Omental fat pad (tissue), 4 donors: ENCODE measurements around the gene GATC. TPM values are rescaled to one million over a fixed set of nuclear protein-coding genes. Genes with fewer than 3 reads are reported as not detected.
"Not testable (repeated sequence)": the region's sequence is repeated elsewhere in the genome, so short reads cannot be mapped to it uniquely, and the experiment has no call there.

Experiments used
- ATAC-seq: fragments of 150-250 bp; one replicate; pipeline ENCODE4 v1.9.1; 2016; ENCODE audit warnings: mild to moderate bottlenecking, moderate library complexity; ENCODE audit not compliant: low FRiP score
- DNase-seq: peaks from one replicate; pipeline ENCODE4 v3.0.0-alpha.2; 2019; ENCODE audit warnings: low spot score
- total RNA-seq, 4 donors: library from RNA; depleted of rRNA; stranded (reverse); fragments of >200 nt; gene quantifications; one replicate each; pipeline ENCODE4 v1.1.0, GENCODE V29; 2016
- TF ChIP-seq, protein P1 (sequence below), 3 donors: fragments of 450-650 bp; IDR thresholded peaks; one replicate each; pipeline ENCODE4 v1.5.1; 2016 to 2017; ENCODE audit warnings: antibody characterized with exemption in 3 of 3, mild to moderate bottlenecking in 3 of 3, moderate library complexity in 2 of 3

GATC gene
- total RNA-seq, 4 donors from 2014 or later = 22.8 to 30.7 (median 24.2) TPM

DNA sequence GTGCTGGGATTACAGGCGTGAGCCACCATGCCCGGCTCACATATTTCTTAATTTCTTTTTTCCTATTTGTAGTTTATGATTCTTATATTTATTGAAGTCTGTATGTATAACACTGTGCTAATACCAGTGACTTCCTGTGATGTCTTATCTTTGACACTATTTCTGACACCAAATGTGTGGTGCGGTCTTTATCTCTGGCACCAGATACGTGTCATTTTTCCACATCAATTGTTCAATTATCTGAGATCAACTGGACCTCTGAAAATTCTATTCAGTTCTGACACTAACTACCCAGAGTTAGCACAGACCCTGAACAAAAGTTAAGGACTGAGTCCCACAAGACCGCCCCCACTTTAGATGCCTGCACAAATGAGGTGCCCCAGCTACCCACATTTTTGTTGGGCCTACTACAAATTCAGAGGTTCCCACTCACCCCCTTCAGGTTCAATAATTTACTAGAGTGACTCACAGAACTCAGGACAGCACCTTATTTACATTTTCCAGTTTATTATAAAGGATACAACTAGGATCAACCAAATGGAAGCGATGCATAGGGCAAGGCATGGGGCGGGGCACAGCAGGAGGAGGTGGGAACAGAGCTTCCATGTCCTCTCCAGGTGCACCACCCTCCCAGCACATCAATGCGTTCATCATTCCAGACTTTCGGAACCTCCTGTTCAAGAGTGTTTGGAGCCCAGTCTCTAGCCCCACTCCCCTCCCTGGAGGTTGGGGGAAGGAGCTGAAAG, 35.0 kb downstream of the GATC start:
- no peak for DNase-seq
- ATAC-seq = no peak
- TF ChIP-seq, protein P1, sequence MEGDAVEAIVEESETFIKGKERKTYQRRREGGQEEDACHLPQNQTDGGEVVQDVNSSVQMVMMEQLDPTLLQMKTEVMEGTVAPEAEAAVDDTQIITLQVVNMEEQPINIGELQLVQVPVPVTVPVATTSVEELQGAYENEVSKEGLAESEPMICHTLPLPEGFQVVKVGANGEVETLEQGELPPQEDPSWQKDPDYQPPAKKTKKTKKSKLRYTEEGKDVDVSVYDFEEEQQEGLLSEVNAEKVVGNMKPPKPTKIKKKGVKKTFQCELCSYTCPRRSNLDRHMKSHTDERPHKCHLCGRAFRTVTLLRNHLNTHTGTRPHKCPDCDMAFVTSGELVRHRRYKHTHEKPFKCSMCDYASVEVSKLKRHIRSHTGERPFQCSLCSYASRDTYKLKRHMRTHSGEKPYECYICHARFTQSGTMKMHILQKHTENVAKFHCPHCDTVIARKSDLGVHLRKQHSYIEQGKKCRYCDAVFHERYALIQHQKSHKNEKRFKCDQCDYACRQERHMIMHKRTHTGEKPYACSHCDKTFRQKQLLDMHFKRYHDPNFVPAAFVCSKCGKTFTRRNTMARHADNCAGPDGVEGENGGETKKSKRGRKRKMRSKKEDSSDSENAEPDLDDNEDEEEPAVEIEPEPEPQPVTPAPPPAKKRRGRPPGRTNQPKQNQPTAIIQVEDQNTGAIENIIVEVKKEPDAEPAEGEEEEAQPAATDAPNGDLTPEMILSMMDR (IDR thresholded peaks at IDR 0.05) = no peak

- DNase-seq = no peak
- no peak for ATAC-seq
- TF ChIP-seq, protein P1 (IDR thresholded peaks at IDR 0.05) = no peak
Observed at GRCh38 chr12:120483621-120484020, 37.4 kb downstream of the GATC start.

DNA sequence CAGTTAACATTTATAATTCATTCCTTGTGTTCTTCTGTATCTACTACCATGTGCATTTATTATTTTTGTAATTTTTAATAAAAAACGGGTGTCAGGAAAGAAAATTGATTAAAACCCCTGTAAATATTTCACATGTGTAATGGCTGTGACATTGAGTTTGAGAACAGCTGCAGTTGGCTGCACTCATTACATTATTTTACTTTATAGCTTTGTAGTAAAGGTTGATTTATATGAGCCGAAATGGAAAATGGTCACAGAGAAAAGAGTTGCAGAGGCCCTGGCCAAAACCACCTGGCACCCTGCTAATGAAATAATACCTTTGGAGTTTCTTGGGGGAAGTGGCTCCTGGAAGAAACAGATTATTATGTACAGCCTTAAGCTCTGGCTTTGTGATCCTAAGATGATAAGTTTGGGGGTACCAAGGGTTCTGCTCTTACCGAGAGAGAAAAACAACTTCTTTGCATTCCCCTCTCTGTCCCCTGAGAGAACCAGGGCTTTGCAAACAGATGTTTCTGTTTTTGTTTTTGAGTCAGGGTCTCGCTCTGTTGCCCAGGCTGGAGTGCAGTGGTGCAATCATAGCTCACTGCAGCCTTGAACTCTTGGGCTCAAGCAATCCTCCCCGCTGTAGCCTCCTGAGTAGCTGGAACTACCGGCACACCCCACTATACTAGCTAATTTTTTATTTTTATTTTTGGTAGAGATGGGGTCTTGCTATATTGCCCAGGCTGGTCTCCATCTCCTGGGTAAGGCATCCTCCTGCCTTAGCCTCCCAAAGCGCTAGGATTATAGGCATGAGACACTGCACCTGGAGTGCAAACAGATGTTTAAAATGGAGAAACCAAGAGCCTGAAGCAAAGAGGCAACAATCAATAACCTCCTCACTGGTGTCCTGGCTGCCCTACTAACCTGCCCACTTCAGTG, 40.0 kb downstream of the GATC start:
- DNase-seq (no peak), ATAC-seq (no peak)
- TF ChIP-seq, protein P1 (IDR thresholded peaks at IDR 0.05) = no peak

DNA sequence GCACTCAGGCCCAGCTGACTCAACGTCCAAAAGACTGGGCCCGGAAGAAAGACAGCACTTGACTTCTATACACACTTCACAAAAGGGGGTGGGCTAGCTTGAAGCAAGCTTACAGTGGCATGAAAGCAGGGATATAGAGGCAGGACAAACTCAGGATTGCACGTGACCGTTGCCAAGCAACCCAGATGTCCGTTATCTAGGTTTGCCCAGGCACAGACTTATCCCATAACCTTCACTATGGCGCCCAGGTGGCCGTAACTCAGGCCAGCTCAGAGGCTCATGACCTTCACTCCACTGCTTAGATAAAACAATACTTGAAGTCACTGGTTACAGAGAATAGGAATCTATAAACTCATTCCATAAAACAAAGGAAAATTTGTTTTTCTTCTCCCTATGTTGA, 41.3 kb downstream of the GATC start:
- DNase-seq, ATAC-seq: not testable (repeated sequence)

DNA sequence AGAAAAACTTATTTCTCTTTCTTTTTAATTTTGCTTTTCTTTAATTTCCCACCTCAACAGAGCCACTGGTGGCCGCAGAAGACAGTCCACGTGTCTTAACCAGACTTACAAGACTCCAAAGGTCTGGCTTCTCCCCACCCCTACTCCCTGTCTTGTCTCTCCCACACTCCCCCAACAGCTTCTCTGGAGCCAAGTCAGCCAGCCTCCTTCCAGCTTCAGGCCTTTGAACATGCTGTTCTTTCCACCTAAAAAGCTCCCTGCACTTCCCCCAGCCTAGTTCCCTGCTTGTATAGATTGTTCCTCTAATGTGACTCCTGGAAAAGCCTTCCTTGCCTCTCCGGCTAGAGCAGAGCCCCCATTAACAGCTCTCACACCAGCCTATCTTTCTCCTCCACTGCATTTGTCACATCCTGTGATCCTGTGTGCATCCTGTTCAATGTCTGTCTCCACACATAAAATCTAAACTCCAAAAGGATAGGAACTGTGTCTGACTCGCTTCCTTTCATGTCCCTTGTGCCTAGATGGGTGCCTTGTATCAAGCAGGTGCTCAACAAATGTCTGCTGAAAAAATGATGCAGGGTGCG, 41.9 kb downstream of the GATC start:
- ATAC-seq = peak; percentile 63

DNA sequence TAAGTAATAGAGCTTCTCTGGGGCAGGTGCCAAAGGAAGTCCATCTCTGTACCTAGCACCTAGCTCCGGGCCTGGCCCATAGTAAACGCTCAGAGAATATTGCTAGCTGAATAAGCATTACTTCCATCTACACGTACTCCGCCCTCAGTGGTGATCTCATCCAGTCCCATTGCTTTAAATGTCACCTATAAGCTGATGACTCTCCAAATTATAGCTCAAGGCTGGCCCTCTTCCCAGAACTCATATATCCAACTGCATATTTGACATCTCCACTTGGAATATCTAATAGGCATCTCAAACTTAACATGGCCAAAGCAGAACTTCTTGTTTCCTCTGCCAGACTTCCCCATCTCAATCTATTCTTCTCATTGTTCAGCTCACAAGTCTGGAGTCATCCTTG, 42.8 kb downstream of the GATC start:
- DNase-seq (no peak), ATAC-seq (no peak)
- TF ChIP-seq, protein P1 (IDR thresholded peaks at IDR 0.05) = no peak

More for the DNA sequence above, 41.9 kb downstream of the GATC start:
- TF ChIP-seq, protein P1 (IDR thresholded peaks at IDR 0.05) = no peak
- no peak for DNase-seq

DNA sequence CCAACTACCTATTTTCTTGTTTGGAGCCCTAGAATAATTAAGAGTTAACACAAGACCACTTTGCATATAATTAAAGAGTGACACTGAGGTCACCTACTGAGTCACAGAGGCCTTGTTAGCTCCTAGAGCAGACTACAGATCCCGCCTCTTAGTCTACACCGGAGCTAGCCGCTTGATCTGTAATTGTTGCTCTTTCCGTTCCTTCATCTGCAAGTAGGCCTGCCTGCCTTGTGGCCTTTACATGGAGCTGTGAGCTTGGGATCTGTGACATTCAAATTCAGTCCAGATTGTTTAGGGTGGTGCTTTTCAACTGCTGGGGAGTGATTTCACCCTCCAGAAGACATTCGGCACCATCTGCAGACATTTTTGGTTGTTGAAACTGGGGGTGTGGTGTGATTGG, 44.1 kb downstream of the GATC start:
- no peak for DNase-seq
- TF ChIP-seq, protein P1 (IDR thresholded peaks at IDR 0.05) = no peak
- no peak for ATAC-seq
